Activated naive CD4-positive, alpha-beta T cell treated with anti-CD3 and anti-CD28 coated beads, Interleukin-2, amount 10 ng/mL, durations not matched to agents 7 days and 5 days (primary cell): ENCODE results near the gene TRAF1.

Experiments used
- CTCF ChIA-PET: fragments of 350-600 bp; sonication (Branson Sonifier 250); formaldehyde crosslinking; loops from one replicate; lab custom pipeline; 2021; ENCODE audit warnings: antibody characterized with exemption; lab: Charles Lee
- DNase-seq: peaks from one replicate; pipeline ENCODE4 v3.0.0-alpha.2; 2020
- H3K27ac Mint-ChIP-seq: one replicate; pipeline ENCODE4 v1.8.0; 2021; ENCODE audit warnings: mild to moderate bottlenecking, moderate library complexity, mixed read lengths
- H3K27me3 Mint-ChIP-seq: one replicate; pipeline ENCODE4 v1.8.0; 2021; ENCODE audit warnings: mild to moderate bottlenecking, mixed read lengths
- H3K36me3 Mint-ChIP-seq: one replicate; pipeline ENCODE4 v1.8.0; 2021; ENCODE audit warnings: mixed read lengths
- H3K4me1 Mint-ChIP-seq: one replicate; pipeline ENCODE4 v1.8.0; 2021; ENCODE audit warnings: mixed read lengths
- H3K4me3 Mint-ChIP-seq: one replicate; pipeline ENCODE4 v1.8.0; 2021; ENCODE audit warnings: mild to moderate bottlenecking, moderate library complexity, mixed read lengths
- H3K9me3 Mint-ChIP-seq: one replicate; pipeline ENCODE4 v1.8.0; 2021; ENCODE audit warnings: mixed read lengths

Gene TRAF1

GRCh38 chr9:120916991-120917880 lies 9.4 kb downstream of the TRAF1 start:
- H3K9me3 Mint-ChIP-seq = peaks cover 7% of the 10 kb centered on the region
- DNase-seq = no peak
- peak overlapping the region; percentile 91 for H3K27ac Mint-ChIP-seq
- H3K27me3 Mint-ChIP-seq = no peaks in the 10 kb centered on the region
- peak overlapping the region; percentile 40 for H3K4me3 Mint-ChIP-seq
- peaks cover 83% of the 10 kb centered on the region for H3K4me1 Mint-ChIP-seq
- peaks cover 88% of the 10 kb centered on the region for H3K36me3 Mint-ChIP-seq
- CTCF ChIA-PET = interaction anchor here (1.2 to 2.2 kb wide), 6 partner anchors 9 to 48 kb away, joined by 3 to 18 read pairs (median 5); partner anchors contain the start of gene TRAF1

DNA sequence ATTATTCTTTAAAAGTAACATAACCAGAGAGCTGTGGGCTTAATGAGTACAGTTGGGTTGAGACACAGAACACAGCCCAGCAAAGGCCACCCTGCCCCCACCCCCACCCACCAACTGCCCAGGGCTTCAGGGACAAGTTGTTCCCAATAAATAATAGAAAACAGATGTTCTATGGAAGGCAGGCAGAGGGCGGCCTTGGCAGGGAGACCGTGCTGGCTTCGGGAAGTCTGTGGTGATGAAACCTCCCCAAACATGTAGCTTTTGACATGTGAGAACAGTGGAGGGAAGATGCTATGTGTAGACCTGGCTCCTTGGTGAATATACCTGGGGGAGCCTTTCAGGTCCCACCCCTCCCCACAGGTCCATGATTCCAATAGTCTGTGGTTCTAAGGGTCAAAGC lies 10.0 kb downstream of the TRAF1 start:
- H3K27ac Mint-ChIP-seq = peak overlapping the region; percentile 91
- H3K9me3 Mint-ChIP-seq = peaks cover 7% of the 10 kb centered on the region
- peaks cover 87% of the 10 kb centered on the region for H3K36me3 Mint-ChIP-seq
- peaks cover 83% of the 10 kb centered on the region for H3K4me1 Mint-ChIP-seq
- CTCF ChIA-PET = interaction anchor here (1.2 to 2.2 kb wide), 6 partner anchors 9 to 48 kb away, joined by 3 to 18 read pairs (median 5); partner anchors contain the start of gene TRAF1
- H3K4me3 Mint-ChIP-seq = peak overlapping the region; percentile 40
- H3K27me3 Mint-ChIP-seq = no peaks in the 10 kb centered on the region
- DNase-seq = no peak

GRCh38 chr9:120915854-120916470 lies 10.6 kb downstream of the TRAF1 start:
- DNase-seq = peak; percentile 75
- Mint-ChIP-seq H3K9me3 (peaks cover 7% of the 10 kb centered on the region), H3K36me3 (peaks cover 87% of the 10 kb centered on the region), H3K4me3 (peak overlapping the region; percentile 46), H3K27ac (peak overlapping the region; percentile 91), H3K27me3 (no peaks in the 10 kb centered on the region), H3K4me1 (peaks cover 83% of the 10 kb centered on the region)
- CTCF ChIA-PET = interaction anchor here (0.8 to 2.2 kb wide), 7 partner anchors 10 to 47 kb away, joined by 3 to 18 read pairs (median 5); partner anchors contain the start of gene TRAF1

GRCh38 chr9:120914953-120915352 lies 11.6 kb downstream of the TRAF1 start:
- Mint-ChIP-seq H3K4me3 (no peak overlapping the region), H3K9me3 (peaks cover 7% of the 10 kb centered on the region), H3K4me1 (peaks cover 83% of the 10 kb centered on the region), H3K27me3 (no peaks in the 10 kb centered on the region), H3K36me3 (peaks cover 88% of the 10 kb centered on the region), H3K27ac (no peak overlapping the region)
- no peak for DNase-seq
- CTCF ChIA-PET = interaction anchor here (2.2 kb wide), 1 partner anchor 11 kb away, joined by 18 read pairs; the partner anchor contains the start of gene TRAF1

DNA sequence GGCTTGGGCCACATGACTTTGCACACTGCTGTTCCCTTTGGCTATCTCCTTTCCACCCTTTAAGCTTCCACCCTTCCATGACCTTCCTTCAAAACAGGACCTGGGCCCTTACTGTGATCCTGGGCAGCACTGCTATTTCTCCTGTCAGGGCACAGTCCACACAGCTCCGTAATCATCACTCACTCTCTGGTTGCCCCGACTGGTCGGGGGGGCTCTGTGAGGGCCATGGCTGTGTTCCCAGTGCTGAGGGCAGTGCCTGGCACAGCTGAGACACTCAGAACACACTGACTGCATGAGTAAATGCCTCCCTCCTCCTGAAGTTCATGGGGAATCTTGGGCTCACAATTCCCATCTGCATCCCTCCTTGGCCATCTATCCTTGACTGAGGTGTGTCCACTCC lies 12.2 kb downstream of the TRAF1 start:
- H3K36me3 Mint-ChIP-seq = peaks cover 88% of the 10 kb centered on the region
- H3K9me3 Mint-ChIP-seq = peaks cover 7% of the 10 kb centered on the region
- H3K4me1 Mint-ChIP-seq = peaks cover 83% of the 10 kb centered on the region
- H3K4me3 Mint-ChIP-seq = no peak overlapping the region
- DNase-seq = no peak
- no peaks in the 10 kb centered on the region for H3K27me3 Mint-ChIP-seq
- CTCF ChIA-PET = no interaction called here
- H3K27ac Mint-ChIP-seq = no peak overlapping the region

DNA sequence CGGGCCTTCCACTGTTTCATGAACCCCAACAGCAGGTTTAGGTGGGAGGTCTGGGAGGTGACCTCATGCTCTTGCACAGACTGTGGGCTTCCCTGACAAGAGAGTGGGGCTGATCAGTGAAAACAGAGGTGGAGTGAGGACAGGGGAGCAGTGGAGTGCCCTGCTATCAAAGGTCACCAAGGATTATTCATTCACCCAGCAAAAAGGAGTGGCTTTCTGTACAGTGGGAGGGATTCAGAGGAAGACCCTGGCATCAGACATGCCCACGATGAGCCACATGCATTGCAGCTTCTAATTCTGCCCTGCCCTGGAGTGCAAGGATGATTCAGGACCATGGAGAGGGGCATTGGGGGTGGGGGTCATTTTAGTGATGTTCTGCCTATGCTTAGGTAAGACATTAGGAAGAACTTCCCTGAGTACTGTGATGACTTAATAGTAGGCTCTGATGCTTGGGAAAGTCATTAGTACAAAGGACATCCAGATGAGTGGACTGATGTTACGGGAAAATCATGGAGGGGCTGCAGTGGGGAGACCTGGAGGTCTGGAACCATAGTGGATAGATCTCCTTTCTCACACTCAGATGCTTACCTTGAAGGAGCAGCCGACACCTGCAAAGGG lies 12.8 kb downstream of the TRAF1 start:
- peaks cover 7% of the 10 kb centered on the region for H3K9me3 Mint-ChIP-seq
- CTCF ChIA-PET = no interaction called here
- peaks cover 88% of the 10 kb centered on the region for H3K36me3 Mint-ChIP-seq
- H3K27me3 Mint-ChIP-seq = no peaks in the 10 kb centered on the region
- H3K4me1 Mint-ChIP-seq = peaks cover 86% of the 10 kb centered on the region
- no peak overlapping the region for H3K4me3 Mint-ChIP-seq
- H3K27ac Mint-ChIP-seq = peak overlapping the region; percentile 64
- DNase-seq = peak; percentile 63

DNA sequence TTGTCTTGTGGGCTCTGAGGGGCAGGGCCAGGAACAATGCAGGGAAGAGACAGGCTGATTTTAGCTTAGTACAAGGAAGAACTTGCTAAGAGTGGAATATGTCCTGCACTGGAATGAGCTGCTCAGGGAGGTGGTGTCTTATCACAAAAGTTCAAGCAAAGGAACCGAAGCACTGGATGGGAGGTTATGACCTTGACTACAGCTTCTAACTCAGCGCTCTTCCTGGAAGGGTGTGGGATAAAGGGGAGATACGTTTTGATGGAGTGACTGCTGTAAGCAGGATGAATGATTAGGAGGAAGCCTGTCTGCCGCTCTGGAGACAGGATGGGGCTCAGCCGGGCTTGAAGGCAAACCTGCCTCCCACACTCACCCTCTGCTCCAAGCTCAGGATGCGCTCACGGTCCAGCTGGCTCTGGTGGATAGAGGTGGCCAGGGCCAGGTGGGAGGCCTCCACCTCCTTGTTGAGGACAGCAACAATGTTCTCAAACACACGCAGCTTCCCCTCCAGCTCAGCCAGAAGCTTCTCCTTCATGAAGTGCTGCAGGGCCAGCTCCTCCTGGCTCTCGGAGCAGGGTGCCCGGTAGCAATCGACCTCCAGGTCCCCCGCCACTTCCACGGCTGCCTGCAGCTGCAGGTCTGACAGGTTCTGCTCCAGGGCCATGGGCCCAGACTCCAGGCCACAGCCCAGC lies 13.5 kb downstream of the TRAF1 start:
- peak overlapping the region; percentile 84 for H3K27ac Mint-ChIP-seq
- CTCF ChIA-PET = no interaction called here
- peaks cover 86% of the 10 kb centered on the region for H3K36me3 Mint-ChIP-seq
- no peaks in the 10 kb centered on the region for H3K27me3 Mint-ChIP-seq
- no peak for DNase-seq
- no peak overlapping the region for H3K4me3 Mint-ChIP-seq
- H3K9me3 Mint-ChIP-seq = peaks cover 7% of the 10 kb centered on the region
- peaks cover 82% of the 10 kb centered on the region for H3K4me1 Mint-ChIP-seq

GRCh38 chr9:120911295-120911837 lies 15.2 kb downstream of the TRAF1 start:
- no peaks in the 10 kb centered on the region for H3K9me3 Mint-ChIP-seq
- H3K36me3 Mint-ChIP-seq = peaks cover 87% of the 10 kb centered on the region
- CTCF ChIA-PET = interaction anchor here (0.8 to 1.0 kb wide), 2 partner anchors 9 to 155 kb away, joined by 3 to 4 read pairs; no protein-coding TSS in a partner anchor
- peaks cover 81% of the 10 kb centered on the region for H3K4me1 Mint-ChIP-seq
- H3K4me3 Mint-ChIP-seq = no peak overlapping the region
- H3K27ac Mint-ChIP-seq = peak overlapping the region; percentile 79
- no peak for DNase-seq
- no peaks in the 10 kb centered on the region for H3K27me3 Mint-ChIP-seq

DNA sequence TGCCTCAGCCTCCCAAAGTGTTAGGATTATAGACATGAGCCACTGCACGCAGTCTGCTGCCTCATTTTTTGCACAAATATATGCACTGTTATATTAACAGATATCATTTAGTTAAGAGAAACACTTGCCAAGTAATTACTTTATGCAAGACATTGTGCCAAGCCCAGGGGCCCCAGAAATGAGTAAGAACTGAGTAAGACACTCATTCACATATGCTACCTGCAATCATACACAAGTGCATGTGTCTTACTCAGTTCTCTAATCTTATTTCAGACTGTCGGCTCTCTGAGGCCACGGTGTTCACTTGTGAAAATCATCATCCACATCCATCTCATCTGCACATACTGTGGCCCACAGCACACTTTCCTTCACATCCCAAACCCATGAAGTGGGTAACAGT lies 16.0 kb downstream of the TRAF1 start:
- no peak overlapping the region for H3K4me3 Mint-ChIP-seq
- H3K9me3 Mint-ChIP-seq = no peaks in the 10 kb centered on the region
- H3K36me3 Mint-ChIP-seq = peaks cover 89% of the 10 kb centered on the region
- H3K4me1 Mint-ChIP-seq = peaks cover 83% of the 10 kb centered on the region
- DNase-seq = no peak
- CTCF ChIA-PET = interaction anchor here (1.0 kb wide), 1 partner anchor 13 kb away, joined by 3 read pairs; no protein-coding TSS in a partner anchor
- H3K27ac Mint-ChIP-seq = peak overlapping the region; percentile 79
- H3K27me3 Mint-ChIP-seq = no peaks in the 10 kb centered on the region

- Mint-ChIP-seq H3K9me3 (no peaks in the 10 kb centered on the region), H3K4me3 (no peak overlapping the region), H3K27ac (peak overlapping the region; percentile 79), H3K27me3 (no peaks in the 10 kb centered on the region), H3K36me3 (peaks cover 93% of the 10 kb centered on the region), H3K4me1 (peaks cover 83% of the 10 kb centered on the region)
- CTCF ChIA-PET = interaction anchor here (1.0 kb wide), 1 partner anchor 13 kb away, joined by 3 read pairs; no protein-coding TSS in a partner anchor
- peak; percentile 50 for DNase-seq
These were observed 16.7 kb downstream of the TRAF1 start for GRCh38 chr9:120909904-120910303.

GRCh38 chr9:120905315-120906164 lies 21.1 kb downstream of the TRAF1 start:
- CTCF ChIA-PET = interaction anchor here (0.8 to 1.7 kb wide), 3 partner anchors 12 to 31 kb away, joined by 3 to 6 read pairs (median 5); no protein-coding TSS in a partner anchor
- no peaks in the 10 kb centered on the region for H3K27me3 Mint-ChIP-seq
- no peak overlapping the region for H3K4me3 Mint-ChIP-seq
- H3K36me3 Mint-ChIP-seq = peaks cover 91% of the 10 kb centered on the region
- peaks cover 89% of the 10 kb centered on the region for H3K4me1 Mint-ChIP-seq
- peak overlapping the region; percentile 97 for H3K27ac Mint-ChIP-seq
- no peak for DNase-seq
- no peaks in the 10 kb centered on the region for H3K9me3 Mint-ChIP-seq

DNA sequence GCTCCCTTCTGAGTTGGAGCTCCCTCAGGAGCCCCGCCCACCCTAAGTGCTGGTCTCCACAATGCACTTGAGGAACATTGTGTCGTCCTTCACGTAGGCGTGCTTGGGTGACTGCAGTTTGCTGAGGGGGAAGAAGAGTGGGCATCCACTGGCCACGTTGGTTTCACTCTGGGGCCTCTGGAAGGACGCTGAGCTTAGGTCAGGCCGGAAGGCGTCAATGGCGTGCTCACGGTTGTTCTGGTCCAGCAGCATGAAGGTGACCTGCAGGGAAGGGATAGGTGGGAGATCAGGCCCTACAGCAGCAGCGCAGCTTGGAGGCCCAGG lies 21.7 kb downstream of the TRAF1 start:
- Mint-ChIP-seq H3K36me3 (peaks cover 90% of the 10 kb centered on the region), H3K4me1 (peaks cover 89% of the 10 kb centered on the region), H3K9me3 (no peaks in the 10 kb centered on the region), H3K4me3 (peak overlapping the region; percentile 26), H3K27me3 (no peaks in the 10 kb centered on the region), H3K27ac (peak overlapping the region; percentile 97)
- CTCF ChIA-PET = interaction anchor here (0.8 to 1.7 kb wide), 4 partner anchors 13 to 36 kb away, joined by 3 to 6 read pairs (median 3); no protein-coding TSS in a partner anchor
- no peak for DNase-seq
